ENCODE results near the gene CFI.

Gene CFI

GRCh38 chr4:109760682-109761081, 41.1 kb downstream of the CFI start:
- no peak for FAIRE-seq
- TF ChIP-seq POLR2AphosphoS5 (IDR thresholded peaks at IDR 0.05; ENCODE audit: low read depth, low read length) = no peak
- no peak for TF ChIP-seq POLR2A (IDR thresholded peaks at IDR 0.05; ENCODE audit: low read depth, low read length)
- no peak for TF ChIP-seq PAX5 (IDR thresholded peaks at IDR 0.05; ENCODE audit: insufficient read depth, low read length, severe bottlenecking)
- TF ChIP-seq SPI1 (IDR thresholded peaks at IDR 0.05; ENCODE audit: low read depth, low read length) = no peak
- no peak for TF ChIP-seq POU2F2 (IDR thresholded peaks at IDR 0.05; ENCODE audit: low read depth, low read length)
- TF ChIP-seq TAF1 (IDR thresholded peaks at IDR 0.05; ENCODE audit: low read depth, low read length) = no peak
- no peak for DNase-seq (ENCODE audit: insufficient read length, low spot score)

- FAIRE-seq (no peak), DNase-seq (ENCODE audit: insufficient read length, low spot score) (no peak)
- TF ChIP-seq POU2F2 (IDR thresholded peaks at IDR 0.05; ENCODE audit: low read depth, low read length) (no peak), TAF1 (IDR thresholded peaks at IDR 0.05; ENCODE audit: low read depth, low read length) (no peak), PAX5 (IDR thresholded peaks at IDR 0.05; ENCODE audit: insufficient read depth, low read length, severe bottlenecking) (no peak), POLR2AphosphoS5 (IDR thresholded peaks at IDR 0.05; ENCODE audit: low read depth, low read length) (no peak), SPI1 (IDR thresholded peaks at IDR 0.05; ENCODE audit: low read depth, low read length) (no peak), POLR2A (IDR thresholded peaks at IDR 0.05; ENCODE audit: low read depth, low read length) (no peak)
These were observed 46.1 kb downstream of the CFI start for GRCh38 chr4:109755656-109756055.

DNA sequence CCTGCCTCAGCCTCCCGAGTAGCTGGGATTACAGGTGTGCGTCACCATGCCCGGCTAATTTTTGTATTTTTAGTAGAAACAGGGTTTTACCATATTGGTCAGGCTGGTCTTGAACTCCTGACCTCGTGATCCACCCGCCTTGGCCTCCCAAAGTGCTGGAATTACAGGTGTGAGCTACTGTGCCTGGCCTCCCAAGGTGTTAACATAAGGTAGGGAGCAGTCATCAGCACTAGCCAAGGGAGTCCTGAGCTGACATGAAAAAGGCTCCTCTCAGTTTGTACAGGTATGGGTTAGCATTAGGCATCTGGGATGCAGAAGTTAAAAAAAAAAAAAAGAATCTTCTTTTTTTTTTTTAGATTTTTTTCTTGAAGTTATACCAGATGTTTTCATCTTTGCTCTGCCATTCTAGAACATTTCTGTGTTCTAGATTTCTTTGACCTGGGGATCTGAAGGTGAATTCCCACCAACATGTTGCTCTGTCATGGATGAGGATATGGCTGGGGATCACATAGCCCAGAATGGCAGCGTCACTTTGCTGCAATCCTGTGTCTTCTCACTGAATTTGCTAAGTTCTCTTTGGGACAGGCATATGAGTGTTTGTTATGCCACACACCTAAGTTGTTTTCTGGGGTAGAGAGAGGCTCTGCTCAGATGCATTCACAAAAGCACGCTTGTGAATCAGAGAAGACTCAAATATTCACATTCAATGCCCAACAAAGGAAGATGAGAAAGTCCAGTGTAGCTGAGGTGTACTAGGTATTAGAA, 47.5 kb downstream of the CFI start:
- no peak for FAIRE-seq

DNA sequence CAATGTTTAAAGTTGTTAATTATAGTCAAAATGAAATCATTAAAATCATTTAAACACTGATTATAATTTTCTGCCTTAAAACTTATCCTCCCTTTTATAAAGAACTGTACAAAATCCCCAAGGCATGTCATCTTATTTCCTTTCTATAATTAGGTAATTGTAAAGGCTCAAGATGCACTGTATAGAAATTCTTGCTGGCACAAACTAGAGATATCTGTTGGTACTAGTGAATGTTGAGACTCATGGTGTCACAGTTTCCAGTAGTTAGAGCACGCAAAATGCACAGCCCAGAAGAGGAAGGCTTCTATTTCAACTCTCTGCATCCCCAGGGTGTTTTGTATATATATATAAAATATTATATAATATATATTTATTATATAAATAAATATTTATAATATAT, 49.3 kb downstream of the CFI start:
- no peak for FAIRE-seq
- no peak for TF ChIP-seq POU2F2 (IDR thresholded peaks at IDR 0.05; ENCODE audit: low read depth, low read length)
- no peak for TF ChIP-seq SPI1 (IDR thresholded peaks at IDR 0.05; ENCODE audit: low read depth, low read length)
- no peak for TF ChIP-seq PAX5 (IDR thresholded peaks at IDR 0.05; ENCODE audit: insufficient read depth, low read length, severe bottlenecking)
- TF ChIP-seq POLR2AphosphoS5 (IDR thresholded peaks at IDR 0.05; ENCODE audit: low read depth, low read length) = no peak
- no peak for TF ChIP-seq POLR2A (IDR thresholded peaks at IDR 0.05; ENCODE audit: low read depth, low read length)

More for the DNA sequence above, 47.5 kb downstream of the CFI start:
- DNase-seq (ENCODE audit: insufficient read length, low spot score) = no peak
- TF ChIP-seq POLR2AphosphoS5 (IDR thresholded peaks at IDR 0.05; ENCODE audit: low read depth, low read length) (no peak), SPI1 (IDR thresholded peaks at IDR 0.05; ENCODE audit: low read depth, low read length) (no peak), TAF1 (IDR thresholded peaks at IDR 0.05; ENCODE audit: low read depth, low read length) (no peak), POU2F2 (IDR thresholded peaks at IDR 0.05; ENCODE audit: low read depth, low read length) (no peak)

GRCh38 chr4:109751852-109752251, 49.9 kb downstream of the CFI start:
- FAIRE-seq (no peak), DNase-seq (ENCODE audit: insufficient read length, low spot score) (no peak)
- no peak for TF ChIP-seq TAF1 (IDR thresholded peaks at IDR 0.05; ENCODE audit: low read depth, low read length)
- TF ChIP-seq POLR2A (IDR thresholded peaks at IDR 0.05; ENCODE audit: low read depth, low read length) = no peak
- TF ChIP-seq PAX5 (IDR thresholded peaks at IDR 0.05; ENCODE audit: insufficient read depth, low read length, severe bottlenecking) = no peak
- TF ChIP-seq SPI1 (IDR thresholded peaks at IDR 0.05; ENCODE audit: low read depth, low read length) = no peak
- no peak for TF ChIP-seq POLR2AphosphoS5 (IDR thresholded peaks at IDR 0.05; ENCODE audit: low read depth, low read length)
- TF ChIP-seq POU2F2 (IDR thresholded peaks at IDR 0.05; ENCODE audit: low read depth, low read length) = no peak

More for the DNA sequence above, 49.3 kb downstream of the CFI start:
- DNase-seq (ENCODE audit: insufficient read length, low spot score) = no peak

- TF ChIP-seq POLR2A (IDR thresholded peaks at IDR 0.05; ENCODE audit: low read depth, low read length) (no peak), TAF1 (IDR thresholded peaks at IDR 0.05; ENCODE audit: low read depth, low read length) (no peak), POU2F2 (IDR thresholded peaks at IDR 0.05; ENCODE audit: low read depth, low read length) (no peak), PAX5 (IDR thresholded peaks at IDR 0.05; ENCODE audit: insufficient read depth, low read length, severe bottlenecking) (no peak), POLR2AphosphoS5 (IDR thresholded peaks at IDR 0.05; ENCODE audit: low read depth, low read length) (no peak)
- DNase-seq (ENCODE audit: insufficient read length, low spot score) = no peak
- FAIRE-seq = no peak
These were observed 51.1 kb downstream of the CFI start for GRCh38 chr4:109750652-109751244.

DNA sequence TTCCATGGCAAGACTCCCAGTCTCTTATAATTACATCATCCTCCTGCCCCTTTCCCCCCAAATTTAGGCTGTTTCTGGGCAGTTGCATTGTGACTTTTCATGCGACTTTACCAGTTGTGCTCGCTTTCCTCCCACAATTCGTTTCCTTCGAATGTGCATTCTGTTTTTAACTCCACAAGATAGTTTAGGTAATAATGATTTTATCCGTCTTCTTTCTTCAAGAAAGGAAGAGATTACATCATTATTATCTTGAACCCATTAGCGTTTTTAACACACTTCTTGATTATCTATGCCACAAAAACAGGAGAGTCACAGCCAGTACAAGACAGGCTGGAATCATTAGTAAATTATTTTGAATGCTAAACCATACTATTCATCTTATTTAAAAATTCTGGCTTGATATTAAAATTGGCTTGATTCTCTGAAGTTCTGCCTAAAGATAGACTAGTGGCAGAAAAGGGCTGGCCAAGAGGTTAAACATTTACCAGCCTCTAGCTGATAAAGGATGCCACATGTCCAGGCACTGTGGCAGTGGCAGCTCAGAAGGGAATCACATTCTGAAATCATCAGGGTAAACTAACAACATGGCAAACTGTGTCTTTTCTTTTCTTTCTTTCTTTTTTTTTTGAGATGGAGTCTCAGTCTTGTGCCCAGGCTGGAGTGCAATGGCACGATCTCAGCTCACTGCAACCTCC, 52.3 kb downstream of the CFI start:
- FAIRE-seq (no peak), DNase-seq (ENCODE audit: insufficient read length, low spot score) (no peak)
- TF ChIP-seq POLR2AphosphoS5 (IDR thresholded peaks at IDR 0.05; ENCODE audit: low read depth, low read length) (no peak), PAX5 (IDR thresholded peaks at IDR 0.05; ENCODE audit: insufficient read depth, low read length, severe bottlenecking) (no peak)

- no peak for FAIRE-seq
- TF ChIP-seq POU2F2 (IDR thresholded peaks at IDR 0.05; ENCODE audit: low read depth, low read length) = no peak
- TF ChIP-seq POLR2A (IDR thresholded peaks at IDR 0.05; ENCODE audit: low read depth, low read length) = no peak
- no peak for TF ChIP-seq PAX5 (IDR thresholded peaks at IDR 0.05; ENCODE audit: insufficient read depth, low read length, severe bottlenecking)
- TF ChIP-seq SPI1 (IDR thresholded peaks at IDR 0.05; ENCODE audit: low read depth, low read length) = no peak
- no peak for TF ChIP-seq TAF1 (IDR thresholded peaks at IDR 0.05; ENCODE audit: low read depth, low read length)
- no peak for TF ChIP-seq POLR2AphosphoS5 (IDR thresholded peaks at IDR 0.05; ENCODE audit: low read depth, low read length)
- DNase-seq (ENCODE audit: insufficient read length, low spot score) = no peak
These were observed 53.7 kb downstream of the CFI start for GRCh38 chr4:109748114-109748513.

DNA sequence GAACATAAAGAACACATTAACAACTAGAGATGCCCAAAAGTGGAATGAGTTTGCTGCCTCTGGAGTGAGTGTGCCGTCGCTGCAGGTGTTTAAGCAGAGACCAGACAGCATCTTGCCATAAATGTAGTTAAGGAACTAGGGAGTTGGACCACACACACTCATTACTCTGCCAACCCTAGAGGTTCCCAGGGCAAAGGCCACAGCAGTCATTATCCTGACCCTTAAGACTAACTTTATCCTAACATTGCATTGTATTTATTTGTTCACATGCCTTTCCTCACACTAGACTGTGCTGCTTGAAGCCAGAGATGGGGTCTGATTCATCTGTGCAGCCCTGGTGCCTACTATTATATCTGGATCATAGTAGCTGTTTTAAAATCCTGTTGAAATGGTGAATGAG, 55.1 kb downstream of the CFI start:
- TF ChIP-seq SPI1 (IDR thresholded peaks at IDR 0.05; ENCODE audit: low read depth, low read length) (no peak), PAX5 (IDR thresholded peaks at IDR 0.05; ENCODE audit: insufficient read depth, low read length, severe bottlenecking) (no peak), TAF1 (IDR thresholded peaks at IDR 0.05; ENCODE audit: low read depth, low read length) (no peak), POU2F2 (IDR thresholded peaks at IDR 0.05; ENCODE audit: low read depth, low read length) (no peak), POLR2A (IDR thresholded peaks at IDR 0.05; ENCODE audit: low read depth, low read length) (no peak), POLR2AphosphoS5 (IDR thresholded peaks at IDR 0.05; ENCODE audit: low read depth, low read length) (no peak)
- no peak for FAIRE-seq
- DNase-seq (ENCODE audit: insufficient read length, low spot score) = no peak
